Uterus (tissue), 2 donors: ENCODE measurements around the gene PDE4D.

Source experiments
- CTCF ChIP-seq, 4 experiments: fragments of 200-600 bp in 2 of 4; fragments of 450-650 bp in 2 of 4; sonication (generic) in 2 of 4; IDR thresholded peaks; one replicate each; pipeline ENCODE4 v1.5.1; 2016 to 2019; ENCODE audit warnings: antibody characterized with exemption in 4 of 4, mild to moderate bottlenecking in 2 of 4, moderate library complexity in 1 of 4
- POLR2A ChIP-seq, 2 donors: fragments of 450-650 bp; IDR thresholded peaks; one replicate each; pipeline ENCODE4 v1.6.1; 2016; ENCODE audit warnings: antibody characterized with exemption in 2 of 2, mild to moderate bottlenecking in 1 of 2, moderate library complexity in 1 of 2

GRCh38 chr5:58980890-58981289 is 912.6 kb downstream of the PDE4D start:
- no peak for TF ChIP-seq CTCF (IDR thresholded peaks at IDR 0.05)
- no peak for TF ChIP-seq POLR2A (IDR thresholded peaks at IDR 0.05)
